GM21447 (cell line): ENCODE results near the gene CIAO2B.
"Not testable (repeated sequence)": the region's sequence is repeated elsewhere in the genome, so short reads cannot be mapped to it uniquely, and the experiment has no call there.

Source experiments
- ATAC-seq: cut with Tn5 transposase; IDR thresholded peaks from one replicate; pipeline ENCODE4 v1.9.1; 2021; ENCODE audit not compliant: unreplicated experiment

Gene CIAO2B

GRCh38 chr16:66905633-66906539 lies 28.3 kb downstream of the CIAO2B start:
- no peak for ATAC-seq

DNA sequence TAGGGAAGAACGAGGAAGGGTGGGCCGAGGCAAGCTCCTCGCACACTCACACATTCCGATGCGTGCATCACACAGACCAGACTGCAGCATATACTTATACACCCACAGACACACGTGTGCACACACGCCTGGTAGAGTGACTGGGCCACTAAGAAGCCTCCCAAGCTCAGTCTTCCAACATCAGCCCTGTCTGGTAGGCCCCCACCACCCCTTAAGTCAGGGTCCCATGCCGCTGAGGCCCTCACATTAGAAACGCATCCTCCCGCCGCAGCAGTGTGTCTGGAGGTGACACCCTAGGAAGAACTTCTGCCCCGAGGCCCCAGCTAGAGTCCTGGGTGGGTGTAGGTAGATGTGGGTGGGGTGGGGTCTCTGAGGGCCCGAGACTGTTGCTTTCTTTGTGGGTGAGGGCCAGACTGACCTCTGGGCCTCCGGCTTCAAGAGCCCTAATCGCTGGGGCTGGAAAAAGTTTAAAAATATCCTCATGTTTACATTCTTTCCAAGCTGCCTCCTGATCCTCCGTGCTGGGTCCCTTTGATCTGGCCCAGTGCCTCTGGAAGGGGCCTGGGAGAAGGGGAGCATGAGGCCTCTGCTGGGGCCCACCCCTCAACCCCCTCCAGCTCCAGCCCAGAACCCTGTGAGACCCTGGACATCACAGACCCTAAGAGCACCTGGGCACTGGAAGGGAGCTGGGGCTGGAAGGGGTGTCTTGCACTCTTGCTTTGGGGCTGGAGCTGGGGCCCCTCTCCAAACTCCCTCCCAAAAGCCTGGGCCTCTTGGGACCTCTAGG lies 29.2 kb downstream of the CIAO2B start:
- ATAC-seq: no peak

- ATAC-seq: no peak
Measured at GRCh38 chr16:66904428-66904845, 29.8 kb downstream of the CIAO2B start.

- no peak for ATAC-seq
Measured at GRCh38 chr16:66903544-66904427, 30.4 kb downstream of the CIAO2B start.

- no peak for ATAC-seq
Measured at GRCh38 chr16:66902648-66903543, 31.3 kb downstream of the CIAO2B start.

- ATAC-seq: no peak
Measured at GRCh38 chr16:66901626-66902025, 32.6 kb downstream of the CIAO2B start.

GRCh38 chr16:66900721-66901441 lies 33.3 kb downstream of the CIAO2B start:
- ATAC-seq: no peak

GRCh38 chr16:66899945-66900710 lies 34.1 kb downstream of the CIAO2B start:
- ATAC-seq: no peak

- no peak for ATAC-seq
Measured at GRCh38 chr16:66899310-66899944, 34.8 kb downstream of the CIAO2B start.

GRCh38 chr16:66898933-66899309 lies 35.3 kb downstream of the CIAO2B start:
- no peak for ATAC-seq

- no peak for ATAC-seq
Measured at GRCh38 chr16:66898207-66898606, 36.0 kb downstream of the CIAO2B start.

- not testable (repeated sequence) for ATAC-seq
Measured at GRCh38 chr16:66896682-66897081, 37.5 kb downstream of the CIAO2B start.

- ATAC-seq: no peak
Measured at GRCh38 chr16:66895999-66896398, 38.2 kb downstream of the CIAO2B start.

DNA sequence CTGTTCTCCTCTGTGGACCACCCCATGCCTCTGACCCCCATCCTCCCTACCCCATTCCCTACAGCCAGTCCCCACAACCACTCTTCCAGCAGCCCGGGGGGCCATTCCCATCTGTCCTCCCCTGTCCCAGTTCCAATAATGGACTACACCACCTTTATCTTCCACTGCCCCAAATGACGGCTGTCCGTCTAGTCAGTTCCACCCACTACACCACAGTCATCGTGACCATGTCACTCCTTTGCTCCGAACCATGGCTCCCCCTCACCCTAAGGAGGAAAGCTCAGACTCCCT lies 38.6 kb downstream of the CIAO2B start:
- no peak for ATAC-seq

- ATAC-seq: no peak
Measured at GRCh38 chr16:66894948-66895688, 39.1 kb downstream of the CIAO2B start.

GRCh38 chr16:66894055-66894454 lies 40.1 kb downstream of the CIAO2B start:
- no peak for ATAC-seq

GRCh38 chr16:66891797-66892196 lies 42.4 kb downstream of the CIAO2B start:
- ATAC-seq: no peak

DNA sequence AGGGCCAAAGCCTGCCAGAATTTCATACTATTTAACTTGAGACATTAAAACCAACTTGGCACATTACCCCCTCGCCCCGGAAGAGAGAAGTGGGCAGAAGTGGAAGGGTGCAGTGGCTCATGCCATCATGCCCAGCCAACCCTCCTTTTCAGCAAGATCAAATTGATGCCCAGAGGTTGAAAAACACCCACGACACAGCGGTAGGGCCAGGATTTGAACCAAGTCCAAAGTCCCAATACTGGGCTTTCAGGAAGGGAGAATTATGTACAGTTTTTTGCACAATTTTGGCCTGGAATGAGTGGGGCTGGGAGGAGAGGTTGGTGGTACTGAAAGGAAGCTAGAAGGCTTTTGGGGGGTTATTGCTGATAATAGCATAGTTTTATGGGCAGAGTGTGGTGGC lies 42.8 kb downstream of the CIAO2B start:
- no peak for ATAC-seq
